NOMO-1 (cell line): Measurements from ENCODE around the gene MAGEA8.
"Not testable (repeated sequence)": the region's sequence is repeated elsewhere in the genome, so short reads cannot be mapped to it uniquely, and the experiment has no call there.

Experiments
- DNase-seq, 2 experiments: peaks; one replicate each; lab custom pipeline; 2025; ENCODE audit not compliant: unreplicated experiment in 2 of 2; lab: John Stamatoyannopoulos, UW

MAGEA8 gene, protein sequence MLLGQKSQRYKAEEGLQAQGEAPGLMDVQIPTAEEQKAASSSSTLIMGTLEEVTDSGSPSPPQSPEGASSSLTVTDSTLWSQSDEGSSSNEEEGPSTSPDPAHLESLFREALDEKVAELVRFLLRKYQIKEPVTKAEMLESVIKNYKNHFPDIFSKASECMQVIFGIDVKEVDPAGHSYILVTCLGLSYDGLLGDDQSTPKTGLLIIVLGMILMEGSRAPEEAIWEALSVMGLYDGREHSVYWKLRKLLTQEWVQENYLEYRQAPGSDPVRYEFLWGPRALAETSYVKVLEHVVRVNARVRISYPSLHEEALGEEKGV

DNA sequence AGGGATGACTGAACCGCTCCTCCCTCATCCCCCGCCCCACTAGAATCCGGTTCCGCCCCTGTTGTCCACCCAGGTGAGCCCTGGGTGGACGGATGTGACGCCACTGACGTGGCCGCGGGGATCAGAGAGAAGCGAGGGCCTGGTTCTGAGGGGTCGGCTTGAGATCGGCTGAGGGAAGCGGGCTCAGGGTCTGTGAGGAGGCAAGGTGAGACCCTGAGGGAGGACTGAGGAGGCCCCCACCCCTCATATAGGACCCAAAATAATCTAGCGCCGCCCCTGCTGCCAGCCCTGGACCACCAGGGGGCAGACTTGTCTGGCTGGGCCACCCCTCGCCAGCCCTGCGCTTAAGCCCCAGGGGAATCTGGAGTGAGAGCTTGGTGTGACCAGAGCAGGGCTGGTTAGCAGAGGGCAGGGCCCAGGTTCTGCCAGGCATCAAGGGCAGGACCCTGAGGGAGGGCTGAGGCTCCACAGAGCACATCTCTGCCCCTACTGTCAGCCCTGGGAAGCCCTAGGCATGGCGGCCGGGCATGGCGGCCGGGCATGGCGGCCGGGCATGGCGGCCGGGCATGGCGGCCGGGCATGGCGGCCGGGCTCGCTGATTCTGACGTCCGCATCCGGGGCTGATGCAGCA is at the start of gene MAGEA8:
Gene MAGEA8, plus strand, starts transcription at position 103 of the 631 bp plus-strand sequence. CDS start 3,090 bp downstream, outside the sequence.
- DNase-seq = no peak

DNA sequence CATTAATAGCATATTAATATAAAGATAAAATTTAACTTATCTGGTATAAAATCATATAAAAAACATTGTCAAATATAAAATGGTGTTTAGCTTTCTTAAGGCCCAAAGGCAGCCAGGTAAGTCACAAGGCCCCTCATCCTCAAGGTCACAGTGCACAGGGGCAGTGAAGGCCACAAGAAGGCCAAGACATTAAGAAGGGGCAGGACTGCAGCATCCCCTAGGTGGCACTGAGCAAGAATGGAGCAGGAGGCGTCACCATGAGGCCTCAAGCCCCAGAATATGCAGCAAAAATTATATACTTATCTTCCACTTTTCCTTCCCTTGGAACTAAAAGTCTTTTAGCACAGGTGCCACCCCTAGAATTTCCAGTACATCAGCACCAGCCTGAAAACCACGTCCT is 49.5 kb upstream of the MAGEA8 start:
- no peak for DNase-seq

DNA sequence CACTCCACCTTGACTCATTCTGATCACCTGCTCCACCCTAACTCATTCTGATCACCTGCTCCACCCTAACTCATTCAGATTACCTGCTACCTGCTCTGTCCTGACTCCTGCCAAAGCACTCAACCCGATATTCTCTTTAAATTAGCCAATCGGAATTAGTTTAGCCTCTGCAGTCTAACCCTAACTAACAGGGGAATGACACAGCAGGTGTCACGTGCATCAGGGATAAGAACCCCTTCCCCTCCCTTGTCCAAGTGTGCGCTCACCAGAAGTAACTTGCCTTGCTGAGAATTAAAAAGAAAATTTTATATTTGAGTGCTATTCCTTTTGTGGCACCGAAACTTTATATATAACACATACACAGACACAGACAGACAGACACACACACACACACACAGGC is 44.3 kb upstream of the MAGEA8 start:
- not testable (repeated sequence) for DNase-seq

DNA sequence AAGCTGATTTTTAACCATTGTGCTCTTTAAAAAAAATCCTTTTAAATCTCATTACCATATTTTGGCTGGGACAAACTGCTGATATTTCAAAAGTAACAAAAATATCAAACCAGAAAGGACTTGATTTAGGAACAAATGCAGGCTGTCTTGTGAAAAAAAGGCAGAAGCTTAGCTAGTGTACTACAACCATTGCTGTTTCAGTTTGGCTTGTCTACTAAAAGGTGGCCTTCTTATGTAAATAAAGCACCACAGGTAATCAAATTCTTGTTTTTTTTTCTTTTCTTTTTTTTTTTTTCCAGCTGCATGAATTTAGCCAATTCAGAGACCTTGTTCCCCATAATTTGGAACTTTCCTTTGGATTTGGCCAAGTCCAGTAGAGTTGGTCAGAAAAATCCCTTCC is 43.8 kb upstream of the MAGEA8 start:
- no peak for DNase-seq

DNA sequence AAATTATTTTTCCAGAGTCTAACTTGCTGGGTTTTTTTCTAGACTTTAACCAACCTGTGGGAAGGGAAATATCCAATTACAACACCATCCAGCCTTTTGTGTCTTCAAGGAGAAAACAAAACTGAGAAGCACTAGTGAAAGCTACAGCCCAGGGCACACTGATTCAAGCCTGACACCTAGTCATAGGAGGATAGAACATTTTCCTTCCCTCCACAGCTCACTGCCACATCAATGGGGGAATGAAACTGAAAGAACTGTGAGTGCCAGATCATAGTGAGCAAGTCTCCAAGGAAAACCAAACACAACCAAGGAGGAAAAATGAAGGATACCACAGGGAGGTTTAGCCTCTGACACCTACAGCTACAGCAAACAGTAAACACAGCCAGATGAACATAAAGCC is 43.3 kb upstream of the MAGEA8 start:
- no peak for DNase-seq

DNA sequence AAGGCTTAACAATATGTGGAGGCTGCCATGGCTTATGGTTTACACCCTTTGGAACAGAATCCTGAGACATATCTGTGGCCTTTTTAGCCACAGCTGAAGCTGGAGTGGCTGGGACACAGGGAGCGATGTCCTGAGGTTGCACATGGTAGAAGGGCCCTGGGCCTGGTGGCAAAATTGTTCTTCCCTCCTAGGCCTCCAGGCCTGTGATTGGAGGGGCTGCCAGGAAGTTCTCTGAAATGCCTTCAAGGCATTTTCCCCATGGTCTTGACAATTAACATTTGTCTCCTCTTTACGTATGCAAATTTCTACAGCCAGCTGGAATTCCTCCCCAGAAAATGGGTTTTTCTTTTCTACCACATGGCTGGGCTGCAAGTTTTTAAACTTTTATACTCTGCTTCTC is 39.1 kb upstream of the MAGEA8 start:
- DNase-seq = no peak

DNA sequence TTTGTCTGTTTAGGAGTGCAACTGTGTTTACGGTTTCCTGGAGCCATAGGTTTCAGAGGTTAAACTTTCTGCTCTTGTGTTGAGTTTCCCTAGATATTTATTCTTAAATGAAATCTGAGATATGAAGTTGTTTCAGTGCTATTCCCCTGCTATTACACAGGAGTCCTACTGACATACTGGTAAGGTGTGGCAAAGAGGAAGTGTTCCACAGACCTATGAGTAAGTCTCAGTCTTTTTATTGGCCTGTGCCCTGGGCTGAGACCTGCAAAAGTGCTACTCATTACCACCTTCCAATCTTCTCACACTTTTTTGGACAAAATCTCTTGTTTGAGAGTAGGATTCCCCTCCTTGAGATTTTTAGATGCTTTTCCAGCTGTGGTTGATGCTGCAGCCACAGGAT is 35.6 kb upstream of the MAGEA8 start:
- no peak for DNase-seq

DNA sequence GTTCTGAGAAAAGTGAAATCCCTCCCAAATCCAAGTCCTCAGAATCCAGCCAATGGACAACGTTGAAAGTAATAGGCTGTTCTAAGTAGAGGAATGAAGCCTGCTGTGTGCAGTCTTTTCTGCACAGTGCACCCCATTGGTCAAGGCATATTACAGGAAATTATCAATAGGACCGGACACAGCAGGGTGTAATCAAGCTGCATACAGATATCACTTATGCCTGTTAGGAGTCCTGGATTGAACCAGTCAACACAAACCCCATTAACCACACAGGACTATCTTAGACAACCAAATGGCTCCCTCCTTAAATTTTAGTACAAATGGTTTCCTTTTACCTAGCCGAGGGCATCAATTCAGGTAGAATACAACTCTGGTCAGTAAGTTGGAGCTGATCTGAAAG is 34.2 kb upstream of the MAGEA8 start:
- DNase-seq = no peak

DNA sequence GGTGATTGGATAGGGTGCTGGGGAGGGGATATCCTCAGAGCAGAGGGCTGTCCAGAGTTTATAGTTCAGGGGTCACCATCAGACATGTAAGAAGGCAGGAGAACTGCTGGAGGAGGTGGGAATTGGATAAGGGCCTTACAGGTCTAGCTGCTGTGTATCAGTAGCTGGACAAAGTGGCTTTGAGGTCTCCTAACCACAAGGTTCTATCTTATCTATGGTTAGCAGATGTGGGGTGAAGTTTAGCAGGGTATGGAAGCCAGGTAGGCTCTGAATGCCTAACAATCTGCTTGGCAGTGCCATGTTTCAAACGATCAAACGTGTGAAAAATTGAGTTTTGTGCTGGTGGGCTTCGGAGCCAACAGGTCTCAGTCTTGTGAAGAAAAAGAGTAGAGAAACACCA is 32.1 kb upstream of the MAGEA8 start:
- DNase-seq = no peak

DNA sequence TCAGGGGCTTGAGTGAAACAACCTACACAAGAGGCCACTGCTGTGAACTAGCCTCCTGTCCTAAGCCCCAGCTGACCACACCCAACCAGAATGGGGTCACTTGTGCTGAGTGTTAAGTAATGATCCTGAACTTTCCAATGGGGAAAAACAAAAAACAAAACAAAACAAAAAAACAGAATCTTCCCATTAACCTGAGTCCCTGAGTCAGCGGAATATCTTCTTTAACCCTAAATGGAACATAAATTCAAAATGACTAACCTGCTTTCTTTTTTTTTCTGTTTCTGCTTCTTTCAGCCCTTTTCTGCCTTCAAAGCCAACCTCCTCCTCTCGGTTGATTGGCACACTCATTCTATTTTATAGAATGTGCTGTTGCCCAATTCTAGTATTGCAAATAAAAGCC is 31.2 kb upstream of the MAGEA8 start:
- DNase-seq = no peak

DNA sequence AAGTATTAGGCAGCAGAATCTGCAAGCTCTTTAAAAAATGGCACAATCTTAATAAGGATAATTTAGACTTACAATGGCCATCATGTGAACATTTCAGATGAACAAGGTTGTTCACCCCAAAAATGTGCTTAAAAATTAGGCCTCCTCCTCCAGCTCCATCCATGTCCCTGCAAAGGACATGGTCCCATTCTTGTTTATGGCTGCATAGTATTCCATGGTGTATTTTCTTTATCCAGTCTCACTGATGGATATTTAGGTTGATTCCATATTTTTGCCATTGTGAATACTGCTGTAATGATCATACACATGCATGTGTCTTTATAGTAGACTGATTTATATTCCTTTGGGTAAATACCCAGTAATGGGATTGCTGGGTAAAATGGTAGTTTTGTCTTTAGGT is 29.1 kb upstream of the MAGEA8 start:
- no peak for DNase-seq

DNA sequence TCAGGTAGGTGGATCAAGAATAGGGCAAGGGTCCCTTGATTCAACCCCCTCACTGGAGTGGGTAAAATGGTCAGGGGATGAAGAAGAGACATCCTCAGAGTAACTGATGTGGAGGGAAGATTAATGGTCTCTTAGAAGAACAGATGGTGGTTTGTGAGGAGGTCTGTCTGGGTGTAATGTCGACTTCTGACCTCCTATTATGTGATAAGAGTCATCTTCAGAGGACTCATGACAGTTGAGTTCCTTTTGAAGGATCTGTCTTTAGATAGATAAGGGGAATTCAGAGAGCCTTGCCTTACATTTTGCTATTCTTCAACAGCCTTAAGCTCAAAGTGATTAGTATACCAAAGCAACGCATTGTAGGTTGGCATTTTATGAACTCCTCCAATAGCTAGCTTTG is 27.1 kb upstream of the MAGEA8 start:
- no peak for DNase-seq

DNA sequence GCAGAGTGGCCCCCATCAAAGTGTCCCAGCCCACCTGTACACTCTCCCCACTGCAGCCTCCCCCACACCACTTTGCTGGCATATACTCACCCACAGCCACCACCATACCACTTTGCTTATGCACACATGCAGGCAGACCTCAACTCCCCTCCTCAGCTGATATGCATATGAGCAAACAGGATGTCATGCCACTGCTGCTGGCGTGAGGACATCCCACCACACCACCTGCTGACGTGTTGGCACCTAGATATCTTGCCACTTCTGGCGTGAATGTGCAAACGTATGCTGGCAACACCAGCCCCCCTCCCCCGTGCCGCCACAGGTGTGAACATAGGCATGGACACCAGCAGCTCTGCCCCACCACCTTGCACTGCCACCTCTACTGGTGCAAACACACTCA is 22.4 kb upstream of the MAGEA8 start:
- DNase-seq = no peak

DNA sequence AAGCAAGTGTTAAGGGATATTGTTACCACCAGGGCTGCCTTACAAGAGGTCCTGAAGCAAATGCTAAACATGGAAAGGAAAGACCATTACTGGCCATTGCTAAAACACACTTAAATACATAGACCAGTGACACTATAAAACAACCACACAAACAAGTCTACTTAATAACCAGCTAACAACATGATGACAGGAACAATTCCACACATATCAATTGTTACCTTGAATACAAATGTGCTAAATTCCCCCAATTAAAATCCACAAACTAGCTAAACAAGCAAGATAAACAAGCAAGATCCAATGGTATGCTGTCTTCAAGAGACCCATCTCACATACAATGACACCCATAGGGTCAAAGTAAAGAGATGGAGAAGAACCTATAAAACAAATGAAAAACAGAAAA is 20.5 kb upstream of the MAGEA8 start:
- DNase-seq = no peak

DNA sequence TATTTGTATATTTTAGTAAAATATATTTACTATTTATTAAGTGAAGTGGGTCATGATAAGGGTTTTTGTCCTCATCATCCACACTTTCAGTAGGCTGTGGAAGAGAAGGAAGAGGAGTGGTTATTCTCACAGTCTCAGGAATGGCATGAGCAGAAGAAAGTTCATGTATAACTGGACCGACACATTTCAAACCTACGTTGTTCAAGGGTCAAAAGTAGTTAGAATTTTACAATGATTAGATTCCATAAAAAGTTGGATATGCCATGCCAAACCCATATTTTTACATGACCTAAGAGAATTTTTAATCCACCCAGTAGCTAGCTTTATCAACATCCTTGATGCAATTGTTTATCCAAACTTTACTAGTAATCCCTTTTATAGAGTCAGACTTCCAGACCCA is 15.6 kb upstream of the MAGEA8 start:
- DNase-seq = no peak

DNA sequence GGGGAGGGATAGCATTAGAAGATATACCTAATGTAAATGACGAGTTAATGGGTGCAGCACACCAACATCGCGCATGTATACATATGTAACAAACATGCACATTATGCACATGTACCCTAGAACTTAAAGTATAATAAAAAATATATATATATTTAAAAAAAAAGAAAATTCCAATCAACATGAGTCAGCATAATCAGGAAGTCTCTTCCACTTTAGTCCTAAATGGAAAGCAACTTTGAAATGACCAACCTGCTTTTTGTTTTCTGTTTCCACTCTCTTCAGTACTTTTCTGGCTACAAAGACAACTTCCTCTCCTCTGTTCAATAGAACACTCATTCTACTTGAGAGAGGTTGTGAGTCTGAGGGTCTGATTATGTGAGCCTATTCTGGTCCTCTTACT is 13.5 kb upstream of the MAGEA8 start:
- no peak for DNase-seq

DNA sequence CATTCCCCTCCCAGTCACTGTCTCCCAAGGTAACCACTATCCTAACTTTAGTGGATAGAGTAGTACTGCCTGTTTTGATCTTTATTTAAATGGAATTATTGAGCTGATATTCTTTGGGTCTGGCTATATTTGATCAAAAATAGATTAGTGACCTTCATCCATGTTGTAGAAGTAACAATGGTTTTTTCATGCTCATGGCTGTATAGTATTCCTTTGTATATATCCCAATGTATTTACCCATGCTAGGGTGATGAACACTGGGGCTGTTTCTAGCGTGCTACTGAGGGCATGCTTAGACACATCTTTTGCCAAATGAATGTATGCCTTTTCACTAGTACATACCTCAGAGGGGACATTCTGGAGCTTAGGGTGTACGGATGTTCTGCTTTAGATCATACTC is 10.1 kb upstream of the MAGEA8 start:
- no peak for DNase-seq

DNA sequence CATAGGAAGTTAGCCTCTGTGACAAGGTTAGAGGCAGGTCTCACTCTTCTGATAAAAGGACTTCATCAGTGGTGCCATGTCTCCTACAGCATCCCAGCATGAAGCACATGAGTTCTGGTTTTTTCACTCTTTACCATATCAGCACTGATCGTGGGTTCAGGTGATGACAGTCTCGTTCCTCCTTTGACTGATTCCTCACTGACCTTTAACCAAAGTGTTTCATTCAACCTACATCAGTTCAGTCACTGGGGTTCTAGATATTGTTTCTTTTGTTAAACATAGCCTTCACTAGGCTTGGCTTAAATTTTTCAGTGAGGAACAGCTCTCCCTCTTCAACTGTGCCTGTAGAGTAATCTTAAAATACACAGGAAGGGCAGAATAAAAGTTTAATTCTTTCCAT is 9.6 kb upstream of the MAGEA8 start:
- DNase-seq = no peak

DNA sequence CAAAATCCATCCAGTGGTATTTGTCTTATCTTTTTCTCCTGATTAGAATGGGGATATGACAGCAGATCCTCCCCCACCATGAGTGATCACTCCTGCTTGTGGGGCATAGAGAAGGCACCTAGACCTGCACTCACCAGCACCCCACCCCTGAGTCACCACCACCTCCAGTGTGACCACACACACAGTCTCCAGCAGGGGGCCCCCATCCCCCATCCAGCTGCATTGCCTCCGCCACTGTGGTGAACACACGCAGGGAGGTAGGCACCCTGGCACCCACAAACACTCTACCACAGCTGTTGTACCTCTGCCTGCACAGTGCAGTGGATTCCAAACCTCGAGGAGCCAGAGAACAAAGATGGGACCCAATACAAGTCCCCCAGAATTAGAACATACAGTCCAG is 9.0 kb upstream of the MAGEA8 start:
- DNase-seq = no peak

DNA sequence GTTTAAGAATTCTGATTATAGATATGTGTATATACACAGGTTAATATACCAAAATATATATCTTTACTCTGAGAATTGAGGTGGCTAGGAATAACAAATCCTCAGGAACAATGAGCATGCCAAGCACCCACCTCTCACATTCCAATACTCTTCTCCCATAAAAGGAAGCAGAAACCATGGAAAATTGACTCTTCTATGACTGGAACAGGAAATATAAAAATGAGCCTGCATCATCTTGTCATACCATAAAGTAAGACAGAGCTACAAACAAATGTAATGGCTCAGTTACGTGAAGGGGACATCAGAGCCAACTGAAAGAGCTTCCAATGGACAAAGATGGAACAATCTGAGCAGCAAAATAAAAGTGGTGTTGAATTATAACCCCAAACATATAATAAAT is 3.8 kb upstream of the MAGEA8 start:
- DNase-seq = no peak

DNA sequence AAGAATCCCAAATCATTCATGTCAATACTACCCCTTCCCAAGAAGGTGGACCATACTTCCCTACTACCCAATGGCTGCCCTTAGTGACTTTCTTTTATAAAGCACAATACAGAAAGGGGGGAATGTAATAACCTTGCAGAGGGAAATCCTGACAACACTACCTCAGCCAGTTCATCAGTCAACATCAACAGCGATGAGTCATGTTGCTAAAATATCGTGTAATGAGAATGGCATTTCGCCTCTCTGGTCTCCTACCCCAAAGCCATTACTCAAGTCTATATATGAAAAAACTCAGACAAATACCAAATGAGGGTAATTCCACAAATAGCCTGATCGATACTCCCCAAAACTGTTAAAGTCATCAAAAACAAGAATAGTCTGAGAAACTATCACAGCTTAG is 3.3 kb upstream of the MAGEA8 start:
- no peak for DNase-seq

DNA sequence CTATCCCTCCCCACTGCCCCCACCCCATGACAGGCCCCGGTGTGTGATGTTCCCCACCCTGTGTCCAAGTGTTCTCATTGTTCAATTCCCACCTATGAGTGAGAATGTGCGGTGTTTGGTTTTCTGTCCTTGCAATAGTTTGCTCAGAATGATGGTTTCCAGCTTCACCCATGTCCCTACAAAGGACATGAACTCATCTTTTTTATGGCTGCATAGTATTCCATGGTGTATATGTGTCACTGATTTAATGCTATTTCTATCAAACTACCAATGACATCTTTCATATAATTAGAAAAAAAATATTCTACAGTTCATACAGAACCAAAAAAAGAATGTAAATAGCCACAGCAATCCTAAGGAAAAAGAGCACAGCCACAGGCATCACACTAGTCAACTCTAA is 9.8 kb downstream of the MAGEA8 start:
- DNase-seq = not testable (repeated sequence)

DNA sequence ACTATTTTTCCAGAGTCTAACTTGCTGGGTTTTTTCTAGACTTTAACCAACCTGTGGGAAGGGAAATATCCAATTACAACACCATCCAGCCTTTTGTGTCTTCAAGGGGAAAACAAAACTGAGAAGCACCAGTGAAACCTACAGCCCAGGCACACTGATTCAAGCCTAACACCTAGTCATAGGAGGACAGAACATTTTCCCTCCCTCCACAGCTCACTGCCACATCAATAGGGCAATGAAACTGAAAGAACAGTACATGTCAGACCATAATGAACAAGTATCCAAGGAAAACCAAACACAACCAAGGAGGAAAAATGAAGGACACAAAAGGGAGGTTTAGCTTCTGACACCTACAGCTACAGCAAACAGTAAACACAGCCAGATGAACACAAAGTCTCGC is 17.6 kb downstream of the MAGEA8 start:
- DNase-seq = no peak
